CD14-positive monocyte (primary cell): ENCODE measurements around the gene GPM6B. TPM values are rescaled to one million over a fixed set of nuclear protein-coding genes. Genes with fewer than 3 reads are reported as not detected.

Source experiments
- DNase-seq, 3 donors: peaks; one replicate each; pipeline ENCODE4 v3.0.0-alpha.2; 2011 to 2022
- H2AFZ ChIP-seq: 2 replicates; pipeline ENCODE4 v1.6.0; 2012; ENCODE audit warnings: mild to moderate bottlenecking, low read depth, low read length, inconsistent platforms; ENCODE audit not compliant: insufficient read depth, poor library complexity, severe bottlenecking
- H3K27ac ChIP-seq, 2 donors: 1 replicate in 1 of 2; 2 replicates in 1 of 2; pipeline ENCODE4 v1.5.1; 2012 to 2013; ENCODE audit warnings: low read length in 2 of 2, control low read depth in 1 of 2, inconsistent platforms in 1 of 2, low read depth in 1 of 2, mild to moderate bottlenecking in 1 of 2
- H3K27me3 ChIP-seq, 2 donors: one replicate each; pipeline versions ENCODE4 v1.6.0 to v1.6.1; 2011 to 2013; ENCODE audit warnings: low read length in 2 of 2; ENCODE audit not compliant: control insufficient read depth in 2 of 2, insufficient read depth in 2 of 2
- H3K36me3 ChIP-seq, 2 donors: replicated peaks in 1 of 2; 1 replicate in 1 of 2; 2 replicates in 1 of 2; pipeline versions ENCODE4 v1.5.1 to v1.6.1; 2012 to 2013; ENCODE audit warnings: low read length in 2 of 2, control low read depth in 1 of 2, inconsistent platforms in 1 of 2, mild to moderate bottlenecking in 1 of 2; ENCODE audit not compliant: insufficient read depth in 2 of 2, control insufficient read depth in 1 of 2
- H3K4me1 ChIP-seq, 2 donors: 1 replicate in 1 of 2; 2 replicates in 1 of 2; pipeline versions ENCODE4 v1.5.1 to v1.6.1; 2012 to 2013; ENCODE audit warnings: low read length in 2 of 2, control low read depth in 1 of 2, inconsistent platforms in 1 of 2, mild to moderate bottlenecking in 1 of 2, moderate library complexity in 1 of 2; ENCODE audit not compliant: insufficient read depth in 2 of 2, control insufficient read depth in 1 of 2
- H3K4me2 ChIP-seq: replicated peaks from 2 replicates; pipeline ENCODE3; 2012; ENCODE audit warnings: low read length, moderate library complexity, mild to moderate bottlenecking; ENCODE audit not compliant: poor library complexity, severe bottlenecking; ENCODE audit errors: extremely low read depth
- H3K4me3 ChIP-seq, 3 experiments: fragments of 200-600 bp in 1 of 3; sonication (generic) in 1 of 3; replicated peaks in 1 of 3; 1 replicate in 2 of 3; 2 replicates in 1 of 3; pipeline ENCODE4 v1.5.1; 2011 to 2013; ENCODE audit warnings: low read length in 3 of 3, mild to moderate bottlenecking in 3 of 3, control low read depth in 2 of 3, low read depth in 2 of 3, inconsistent platforms in 1 of 3, moderate library complexity in 1 of 3
- H3K79me2 ChIP-seq: 2 replicates; pipeline ENCODE4 v1.6.0; 2012; ENCODE audit warnings: mild to moderate bottlenecking, control low read depth, inconsistent platforms, low read length, moderate library complexity; ENCODE audit not compliant: insufficient read depth
- H3K9ac ChIP-seq: 2 replicates; pipeline ENCODE4 v1.6.0; 2017; ENCODE audit warnings: low read length, mild to moderate bottlenecking; ENCODE audit not compliant: insufficient read depth, poor library complexity, severe bottlenecking
- H3K9me3 ChIP-seq, 2 donors: replicated peaks in 1 of 2; 1 replicate in 1 of 2; 2 replicates in 1 of 2; pipeline versions ENCODE4 v1.5.1 to v1.6.1; 2012 to 2013; ENCODE audit warnings: low read length in 2 of 2, control low read depth in 1 of 2; ENCODE audit not compliant: control insufficient read depth in 1 of 2, insufficient read depth in 1 of 2
- H4K20me1 ChIP-seq: 2 replicates; pipeline ENCODE4 v1.6.0; 2012; ENCODE audit warnings: mild to moderate bottlenecking, low read length, control low read depth, moderate library complexity; ENCODE audit not compliant: insufficient read depth
- H3K27ac Mint-ChIP-seq, 7 donors: one replicate each; pipeline ENCODE4 v1.8.0; 2020; ENCODE audit warnings: mild to moderate bottlenecking in 7 of 7, mixed read lengths in 7 of 7, moderate library complexity in 6 of 7, inconsistent platforms in 2 of 7
- H3K27me3 Mint-ChIP-seq, 3 donors: one replicate each; pipeline ENCODE4 v1.8.0; 2021 to 2022; ENCODE audit warnings: low read depth in 3 of 3, mild to moderate bottlenecking in 3 of 3, mixed read lengths in 3 of 3, moderate library complexity in 3 of 3, inconsistent platforms in 1 of 3
- H3K36me3 Mint-ChIP-seq, 2 donors: one replicate each; pipeline ENCODE4 v1.8.0; 2020; ENCODE audit warnings: mixed read lengths in 2 of 2, inconsistent platforms in 1 of 2, mild to moderate bottlenecking in 1 of 2
- H3K4me1 Mint-ChIP-seq: one replicate; pipeline ENCODE4 v1.8.0; 2020; ENCODE audit warnings: mild to moderate bottlenecking, mixed read lengths
- H3K4me3 Mint-ChIP-seq, 2 donors: one replicate each; pipeline ENCODE4 v1.8.0; 2020; ENCODE audit warnings: mild to moderate bottlenecking in 2 of 2, mixed read lengths in 2 of 2, moderate library complexity in 1 of 2
- H3K9me3 Mint-ChIP-seq, 7 donors: one replicate each; pipeline ENCODE4 v1.8.0; 2020 to 2022; ENCODE audit warnings: mixed read lengths in 7 of 7, mild to moderate bottlenecking in 6 of 7, moderate library complexity in 6 of 7, inconsistent platforms in 2 of 7
- CTCF ChIP-seq: fragments of 200-600 bp; IDR thresholded peaks from one replicate; pipeline ENCODE4 v1.8.0; 2022; ENCODE audit warnings: antibody characterized with exemption, mild to moderate bottlenecking
- WGBS: methylation state at CpG from one replicate; pipeline ENCODE4 v1.1.5; 2013; ENCODE audit warnings: missing lambda C conversion rate; ENCODE audit not compliant: insufficient coverage; 5-methylcytosine and 5-hydroxymethylcytosine counted together
- intact Hi-C, 2 donors: fragments of 100-400 bp; cut with micrococcal nuclease; formaldehyde crosslinking; loops; one replicate each; pipeline versions ENCODE4 v1.15.0 to v1.15.1; 2023
- polyA plus RNA-seq, 3 donors: library from polyadenylated mRNA; depleted of rRNA in 1 of 3; unstranded in 2 of 3; stranded (reverse) in 1 of 3; fragments of 300-500 nt in 2 of 3; fragments of >200 nt in 1 of 3; fragmentation: Illumina TruSeq in 2 of 3; gene quantifications; 1 replicate in 2 of 3; 2 replicates in 1 of 3; pipeline ENCODE4 v1.2.3, GENCODE V29; 2012 to 2021

Gene GPM6B
- polyA plus RNA-seq, 3 donors: not detected

- peaks cover 0 to 8% (median 0%) of the 10 kb centered on the region in 3 donors for H3K27me3 Mint-ChIP-seq
- no peak overlapping the region for H3K27ac Mint-ChIP-seq
- Histone ChIP-seq H3K27ac (no peak overlapping the region), H3K4me1 (no peaks in the 10 kb centered on the region), H3K4me2 (no peak overlapping the region), H3K4me3 (no peak overlapping the region), H4K20me1 (no peaks in the 10 kb centered on the region), H3K9ac (no peak overlapping the region), H3K27me3 (no peaks in the 10 kb centered on the region), H3K36me3 (no peaks in the 10 kb centered on the region), H3K9me3 (no peaks in the 10 kb centered on the region), H2AFZ (no peak overlapping the region), H3K79me2 (no peaks in the 10 kb centered on the region)
- TF ChIP-seq CTCF: no peak
- intact Hi-C loops: no loop called here
- DNase-seq: no peak
- no peak overlapping the region for H3K4me3 Mint-ChIP-seq
- H3K4me1 Mint-ChIP-seq: no peaks in the 10 kb centered on the region
- no peaks in the 10 kb centered on the region for H3K36me3 Mint-ChIP-seq
- peaks cover 0 to 2% (median 0%) of the 10 kb centered on the region in 7 donors for H3K9me3 Mint-ChIP-seq
- 94% methylated on average over 3 of the region's 8 CpGs for WGBS
Measured at GRCh38 chrX:13845721-13846378, 29.0 kb upstream of the GPM6B start.

- Histone ChIP-seq H4K20me1 (no peaks in the 10 kb centered on the region), H3K9ac (no peak overlapping the region), H3K27ac (no peak overlapping the region), H3K4me2 (no peak overlapping the region), H3K36me3 (no peaks in the 10 kb centered on the region), H3K79me2 (no peaks in the 10 kb centered on the region), H3K27me3 (peaks cover 0 to 2% of the 10 kb centered on the region in 2 donors), H2AFZ (no peak overlapping the region), H3K9me3 (no peaks in the 10 kb centered on the region), H3K4me3 (no peak overlapping the region), H3K4me1 (no peaks in the 10 kb centered on the region)
- WGBS: no CpG with 5 or more reads among the region's 1 CpG
- H3K27ac Mint-ChIP-seq: no peak overlapping the region
- intact Hi-C loops: no loop called here
- H3K27me3 Mint-ChIP-seq: peaks cover 0 to 10% (median 0%) of the 10 kb centered on the region in 3 donors
- TF ChIP-seq CTCF: no peak
- H3K36me3 Mint-ChIP-seq: no peaks in the 10 kb centered on the region
- no peak for DNase-seq
- H3K4me3 Mint-ChIP-seq: no peak overlapping the region
- H3K9me3 Mint-ChIP-seq: peaks cover 0 to 1% (median 0%) of the 10 kb centered on the region in 7 donors
- H3K4me1 Mint-ChIP-seq: no peaks in the 10 kb centered on the region
Measured at GRCh38 chrX:13843150-13843721, 26.3 kb upstream of the GPM6B start.
